ENCODE data around the gene SNRNP40.

DNA sequence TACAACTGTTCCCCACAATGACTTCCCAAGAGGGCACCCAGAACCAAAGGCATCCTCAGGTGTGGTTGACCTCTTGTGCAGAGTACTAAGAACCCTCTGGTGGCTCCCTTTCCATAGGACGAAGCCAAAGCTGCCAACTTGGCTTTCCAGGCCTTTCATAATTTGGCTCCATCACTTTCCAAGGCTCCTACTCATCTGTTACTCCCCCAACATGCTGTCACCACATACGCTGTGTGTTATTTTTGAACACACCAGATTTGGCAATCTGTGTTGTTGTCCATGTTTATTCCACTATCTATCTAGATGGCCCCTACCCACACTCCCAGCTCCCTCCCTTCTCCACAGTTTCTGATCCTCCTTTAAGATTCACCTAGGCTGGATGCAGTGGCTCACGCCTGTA, 46.7 kb downstream of the SNRNP40 start:
- TF ChIP-seq, protein P1, sequence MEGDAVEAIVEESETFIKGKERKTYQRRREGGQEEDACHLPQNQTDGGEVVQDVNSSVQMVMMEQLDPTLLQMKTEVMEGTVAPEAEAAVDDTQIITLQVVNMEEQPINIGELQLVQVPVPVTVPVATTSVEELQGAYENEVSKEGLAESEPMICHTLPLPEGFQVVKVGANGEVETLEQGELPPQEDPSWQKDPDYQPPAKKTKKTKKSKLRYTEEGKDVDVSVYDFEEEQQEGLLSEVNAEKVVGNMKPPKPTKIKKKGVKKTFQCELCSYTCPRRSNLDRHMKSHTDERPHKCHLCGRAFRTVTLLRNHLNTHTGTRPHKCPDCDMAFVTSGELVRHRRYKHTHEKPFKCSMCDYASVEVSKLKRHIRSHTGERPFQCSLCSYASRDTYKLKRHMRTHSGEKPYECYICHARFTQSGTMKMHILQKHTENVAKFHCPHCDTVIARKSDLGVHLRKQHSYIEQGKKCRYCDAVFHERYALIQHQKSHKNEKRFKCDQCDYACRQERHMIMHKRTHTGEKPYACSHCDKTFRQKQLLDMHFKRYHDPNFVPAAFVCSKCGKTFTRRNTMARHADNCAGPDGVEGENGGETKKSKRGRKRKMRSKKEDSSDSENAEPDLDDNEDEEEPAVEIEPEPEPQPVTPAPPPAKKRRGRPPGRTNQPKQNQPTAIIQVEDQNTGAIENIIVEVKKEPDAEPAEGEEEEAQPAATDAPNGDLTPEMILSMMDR (IDR thresholded peaks at IDR 0.05), result no peak
- TF ChIP-seq POLR2A (IDR thresholded peaks at IDR 0.05), result no peak
